Suppressor macrophage treated with lipopolysaccharide for 4 hours (primary cell): ENCODE measurements around the gene C8A.

Experiments used
- DNase-seq: peaks from one replicate; pipeline ENCODE4 v3.0.0-alpha.2; 2020

Gene C8A

DNA sequence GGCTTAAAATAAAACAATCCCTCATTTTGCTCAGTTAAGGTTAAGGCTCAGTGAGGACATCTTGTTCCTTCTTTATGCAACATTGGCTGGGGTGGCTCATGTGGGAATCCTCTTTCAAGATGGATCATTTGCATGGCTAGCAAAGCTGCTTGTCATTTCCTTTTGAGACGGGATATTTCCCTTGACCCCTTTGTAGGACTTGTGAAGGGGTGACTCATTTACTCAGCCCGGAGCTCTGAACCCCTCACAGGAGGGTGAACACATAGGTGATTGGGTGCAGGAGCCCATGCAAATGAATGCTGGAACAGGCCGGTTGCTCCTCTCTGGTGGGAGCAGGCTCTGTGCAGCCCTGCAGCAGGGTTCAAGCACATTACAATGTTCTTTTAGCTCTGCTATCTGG, 15.8 kb upstream of the C8A start:
- DNase-seq: no peak

DNA sequence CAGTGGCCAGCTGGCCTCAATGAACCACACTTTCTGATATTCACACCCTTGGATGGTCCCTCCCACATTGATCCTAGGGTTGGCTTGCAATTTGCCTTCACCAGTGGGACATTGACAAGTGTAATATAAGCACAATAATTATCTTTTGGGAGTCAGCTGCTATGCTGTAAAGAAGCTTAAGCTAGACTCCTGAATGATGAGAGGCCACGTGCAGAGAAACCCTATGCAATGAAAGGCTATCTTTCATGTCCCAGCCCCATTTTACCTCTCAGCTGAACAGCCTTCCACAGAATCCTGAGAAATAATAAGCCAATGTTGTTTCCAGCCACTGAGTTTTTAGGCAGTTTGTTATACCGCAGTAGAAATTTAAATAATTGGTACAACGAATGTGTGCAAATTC, 11.1 kb upstream of the C8A start:
- no peak for DNase-seq

DNA sequence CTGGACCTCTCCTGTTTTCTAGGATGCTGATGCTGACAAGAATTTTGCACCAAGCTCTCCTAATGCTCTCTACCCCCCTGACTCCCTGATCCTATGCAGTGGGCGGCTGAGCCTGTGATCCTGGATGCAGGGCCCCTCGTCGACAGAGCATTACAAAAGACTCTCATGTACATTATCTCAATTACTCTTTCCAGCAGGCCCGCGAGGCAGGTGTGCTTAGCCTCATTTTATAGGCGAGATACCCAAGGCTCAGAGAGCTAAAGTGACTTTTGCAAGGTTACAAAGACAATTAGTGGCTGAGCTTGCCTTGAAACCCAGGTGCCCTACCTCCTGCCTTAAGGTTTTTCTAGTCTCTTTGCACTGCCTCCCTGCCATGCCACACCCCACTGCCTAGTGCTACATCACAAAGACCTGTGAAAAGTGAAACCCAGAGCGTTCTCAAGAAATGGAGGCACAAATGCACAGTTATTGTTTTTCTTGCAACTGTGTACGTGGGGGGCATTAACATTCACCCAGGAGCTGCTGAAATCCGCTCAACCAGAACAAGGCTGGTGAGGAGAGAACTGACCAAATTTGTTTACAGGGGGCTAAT, 10.0 kb upstream of the C8A start:
- DNase-seq: no peak

DNA sequence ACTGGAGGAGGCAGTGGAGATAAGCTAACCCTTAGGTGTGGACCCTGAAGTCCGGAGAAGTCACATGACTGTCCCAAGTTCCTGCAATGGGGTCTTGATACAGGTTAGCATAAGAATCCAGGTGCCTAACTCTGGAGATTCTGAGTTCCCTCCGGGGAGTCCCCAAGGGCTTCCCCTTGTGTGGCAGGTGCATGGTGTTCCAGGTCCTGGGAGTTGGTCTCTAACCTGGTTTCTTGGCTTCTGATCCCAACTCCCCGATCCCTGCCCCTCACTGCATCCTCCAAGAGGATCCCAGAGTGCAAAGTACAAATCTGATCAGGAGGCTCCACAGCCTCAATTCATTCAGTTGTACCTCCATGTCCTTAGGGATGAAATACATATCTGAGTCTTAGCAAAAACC, 9.3 kb upstream of the C8A start:
- DNase-seq: no peak

DNA sequence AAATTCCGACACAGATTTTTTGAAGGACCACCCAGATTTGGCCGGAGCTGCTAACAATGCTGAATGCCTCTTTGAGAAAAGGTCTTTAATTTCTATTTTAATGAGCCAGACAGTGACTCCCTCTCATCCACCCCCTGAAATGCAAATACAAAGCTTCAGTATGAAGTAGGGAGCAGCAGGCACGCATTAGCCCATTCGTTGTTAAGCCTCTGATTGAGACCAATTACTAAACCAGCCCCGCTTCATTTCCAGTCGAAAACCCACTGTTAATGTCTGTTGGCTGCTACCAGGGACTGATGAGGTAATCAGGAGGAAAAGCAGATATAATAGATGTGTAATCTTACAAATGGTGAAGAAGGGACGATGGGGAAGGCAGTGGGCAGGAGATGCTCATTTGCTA, 4.8 kb upstream of the C8A start:
- no peak for DNase-seq

DNA sequence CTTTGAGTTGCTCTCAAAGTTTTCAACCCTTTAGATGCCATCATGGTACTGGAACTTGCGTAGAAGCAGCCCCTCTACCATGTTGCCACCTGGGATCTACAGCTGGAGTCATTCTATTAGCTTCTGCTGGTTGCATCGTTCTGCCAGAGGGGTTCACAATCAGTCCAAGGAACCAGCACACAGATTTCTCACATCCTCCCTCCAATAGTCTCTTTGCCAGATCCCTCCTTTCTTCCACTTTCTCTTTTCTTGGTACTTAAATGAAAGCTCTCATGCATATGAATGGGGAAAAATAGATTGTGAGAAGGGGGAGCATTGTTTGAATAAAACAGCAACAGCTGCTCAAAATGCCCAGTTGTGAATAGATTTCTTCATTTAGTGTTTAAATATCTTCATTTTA, 4.2 kb upstream of the C8A start:
- DNase-seq: no peak

DNA sequence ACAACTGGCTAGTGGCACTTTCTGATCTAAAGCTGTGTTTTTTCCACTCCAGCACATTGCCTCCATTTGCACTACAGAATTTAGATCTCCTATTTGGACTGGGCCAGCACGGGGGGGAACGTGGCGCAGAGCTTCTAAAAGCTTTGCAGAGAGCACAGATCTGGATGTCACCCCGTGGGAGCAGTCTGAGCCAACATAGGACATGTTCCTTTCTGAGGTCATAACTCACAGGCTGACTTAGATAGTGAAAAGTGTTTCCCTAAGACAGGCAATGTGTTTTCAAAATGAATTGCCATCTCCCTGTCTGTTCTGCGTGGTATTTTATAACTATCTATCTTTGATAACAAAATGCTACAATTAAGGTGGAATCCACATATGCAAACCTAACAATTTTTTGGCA, 3.7 kb upstream of the C8A start:
- no peak for DNase-seq

DNA sequence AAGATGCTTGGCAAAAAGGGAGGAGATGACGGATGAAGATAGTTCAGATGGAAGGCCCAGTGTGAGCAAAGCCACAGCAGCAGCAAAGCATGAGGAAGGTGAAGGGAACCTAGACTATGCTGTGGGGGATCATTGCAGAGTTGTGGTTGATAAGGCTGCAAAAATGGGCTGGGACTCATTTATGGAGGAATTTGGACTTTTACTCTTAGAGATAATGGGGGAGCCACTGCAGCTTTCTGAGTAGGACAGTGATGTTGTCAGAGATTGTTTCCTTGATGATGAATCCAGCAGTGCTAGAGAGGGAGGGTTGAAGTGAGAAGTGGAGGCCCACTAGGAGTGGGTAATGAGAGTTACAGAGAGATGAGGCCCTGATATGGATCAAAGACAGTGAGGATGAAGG, 2.1 kb upstream of the C8A start:
- no peak for DNase-seq

DNA sequence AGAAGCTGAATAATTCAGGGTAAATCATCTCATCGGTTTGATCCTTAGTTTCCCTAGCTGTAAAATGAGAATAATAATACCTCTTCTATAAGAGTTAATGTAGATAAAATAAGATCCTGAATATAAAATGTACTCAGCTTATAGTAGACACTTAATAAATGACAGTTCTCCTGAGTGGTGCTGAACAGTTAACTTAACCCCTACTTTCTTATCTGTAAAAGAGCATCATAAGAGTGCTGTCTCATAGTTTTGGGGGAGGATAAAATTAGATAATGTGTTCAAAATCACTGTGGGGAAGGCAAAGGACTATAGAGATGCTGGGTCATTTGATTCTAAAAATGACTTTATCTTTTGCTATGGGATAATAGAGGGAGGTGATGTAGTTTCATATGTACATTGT, 593 bp downstream of the C8A start:
- no peak for DNase-seq

DNA sequence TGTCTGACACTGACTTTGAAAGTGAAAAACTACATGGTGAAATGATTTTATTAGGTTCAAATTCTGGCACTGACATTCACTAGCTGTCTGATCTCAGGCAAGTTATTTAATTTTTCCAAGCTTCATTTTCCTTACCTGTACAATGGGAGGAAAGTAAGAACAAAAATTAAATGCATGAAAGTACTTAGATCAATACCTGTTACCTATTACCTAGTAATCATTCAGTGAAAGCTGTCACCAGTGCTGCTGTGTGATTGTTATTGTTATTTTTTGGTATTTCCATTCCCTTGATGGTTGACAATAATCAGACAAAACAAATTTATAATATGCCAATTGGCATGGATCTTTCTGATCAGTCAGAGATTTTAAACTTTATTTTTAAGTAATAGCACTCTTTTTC, 1.6 kb downstream of the C8A start:
- no peak for DNase-seq

DNA sequence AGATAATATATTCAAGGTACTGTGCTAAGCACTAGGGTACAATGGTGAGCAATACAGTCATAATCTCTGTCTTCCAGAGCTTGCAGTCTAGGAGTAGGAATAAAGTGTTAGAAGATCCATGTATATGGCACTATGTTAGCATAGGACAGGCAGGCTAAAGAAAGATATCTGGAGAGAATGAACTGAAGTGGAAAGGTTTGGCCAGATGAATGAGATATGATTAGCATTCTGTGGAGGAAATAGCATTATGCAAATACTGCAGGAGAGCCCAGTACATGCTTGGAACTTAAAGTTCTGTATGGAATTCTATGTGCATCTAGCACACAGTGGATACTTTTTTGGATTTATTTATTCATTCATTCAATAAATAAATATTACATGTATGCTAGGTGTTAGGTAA, 4.7 kb downstream of the C8A start:
- DNase-seq: no peak

DNA sequence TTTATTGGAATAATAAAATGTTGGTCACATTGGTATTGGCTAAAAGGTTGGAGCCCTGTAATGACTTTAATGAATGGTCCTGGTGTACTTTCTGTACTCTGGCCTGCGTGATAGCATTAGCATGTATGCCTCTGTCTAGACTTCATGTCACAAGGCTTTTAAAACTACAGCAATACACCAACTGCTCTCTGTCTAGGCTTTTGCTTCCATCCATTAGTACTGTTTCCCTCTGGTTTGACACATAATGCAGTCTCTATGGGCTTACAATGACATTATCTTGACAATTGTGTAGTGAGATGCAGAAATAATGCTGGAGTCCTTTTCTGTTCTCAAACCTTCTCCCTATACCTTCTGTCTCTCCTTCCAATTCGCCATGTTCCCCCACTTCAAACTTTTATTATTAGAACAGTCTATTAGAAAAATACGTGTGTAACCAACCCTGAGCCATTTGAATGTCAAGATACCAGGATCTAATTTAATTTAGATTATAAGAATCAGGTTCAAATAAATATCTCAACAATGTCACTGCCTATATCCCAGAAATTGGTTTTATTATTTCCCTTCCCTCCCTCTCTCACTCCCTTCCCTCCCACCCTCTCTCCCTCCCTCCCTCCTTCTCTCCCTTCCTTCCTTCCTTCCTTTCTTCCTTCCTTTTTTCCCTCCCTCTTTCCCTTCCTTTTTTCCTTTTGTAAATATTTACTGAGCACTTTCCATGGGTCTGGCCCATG, 8.8 kb downstream of the C8A start:
- DNase-seq: no peak

DNA sequence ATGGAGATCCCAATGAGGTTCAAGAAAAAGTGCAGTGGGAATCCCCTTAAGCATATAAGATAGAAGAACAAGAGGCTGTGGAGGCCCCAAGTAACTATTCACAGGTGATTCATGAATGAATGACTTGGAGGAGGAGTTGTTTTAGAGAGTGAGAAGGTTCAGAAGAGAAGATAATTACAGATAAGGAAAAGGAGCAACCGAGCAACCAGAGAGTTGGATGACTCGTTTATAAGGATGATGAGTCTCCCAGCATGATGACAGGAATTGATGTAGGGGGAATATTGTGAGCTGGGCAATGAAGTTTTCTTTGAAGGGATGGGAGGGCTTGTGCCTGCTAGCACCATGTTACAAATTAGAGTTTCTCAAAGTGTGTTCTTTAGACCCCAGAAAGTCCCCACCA, 9.8 kb downstream of the C8A start:
- DNase-seq: no peak

DNA sequence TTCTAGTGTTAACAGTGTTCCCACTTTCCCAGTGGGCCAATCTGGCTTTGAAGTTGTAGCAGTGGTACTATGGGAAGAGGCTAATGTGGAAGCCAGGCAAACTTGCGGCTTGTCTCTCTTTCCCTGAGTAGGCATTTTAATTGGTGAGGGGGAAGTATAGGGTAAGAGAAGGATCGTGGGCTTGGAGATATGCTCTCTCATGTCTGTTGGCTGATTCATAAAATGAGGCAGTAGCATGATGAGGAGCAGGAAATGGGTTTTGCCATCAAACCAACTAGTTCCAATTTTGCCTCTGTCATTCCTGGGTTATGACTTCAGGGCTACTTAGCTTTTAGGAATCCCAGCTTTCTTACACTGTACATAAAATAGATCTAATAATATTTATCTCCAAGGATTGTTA, 12.1 kb downstream of the C8A start:
- no peak for DNase-seq

DNA sequence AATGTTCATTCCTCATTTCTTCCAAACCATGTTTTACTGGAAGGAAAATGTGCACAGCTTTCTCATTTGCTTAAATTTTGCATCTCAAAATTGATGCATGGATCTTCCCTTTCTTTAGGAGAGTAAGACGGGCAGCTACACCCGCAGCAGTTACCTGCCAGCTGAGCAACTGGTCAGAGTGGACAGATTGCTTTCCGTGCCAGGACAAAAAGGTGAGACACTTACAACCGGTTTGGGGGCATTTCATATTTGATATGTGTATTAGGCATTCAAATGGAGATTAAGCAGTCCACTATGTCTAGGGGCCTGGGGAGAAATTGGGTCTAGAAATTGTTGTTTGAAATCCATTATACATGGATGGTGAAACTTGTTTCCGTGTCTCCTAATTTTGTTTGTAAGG, 12.9 kb downstream of the C8A start:
- DNase-seq: no peak

DNA sequence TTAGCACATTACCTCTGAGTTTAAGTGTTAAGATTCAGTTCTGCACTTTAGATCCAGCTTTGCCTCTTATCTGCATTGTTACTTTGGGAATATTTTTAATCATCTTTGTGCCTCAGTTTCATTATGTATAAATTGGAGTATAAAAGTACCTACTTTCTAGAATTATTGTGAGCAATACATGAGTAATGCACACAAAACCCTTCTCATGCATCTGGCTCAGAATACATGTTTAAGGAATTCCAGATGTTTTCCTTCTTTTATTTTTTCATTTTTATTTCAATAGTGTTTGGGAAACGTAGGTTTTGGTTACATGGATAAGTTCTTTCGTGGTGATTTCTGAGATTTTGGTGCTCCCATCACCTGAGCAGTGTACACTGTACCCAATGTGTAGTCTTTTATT, 14.2 kb downstream of the C8A start:
- no peak for DNase-seq

DNA sequence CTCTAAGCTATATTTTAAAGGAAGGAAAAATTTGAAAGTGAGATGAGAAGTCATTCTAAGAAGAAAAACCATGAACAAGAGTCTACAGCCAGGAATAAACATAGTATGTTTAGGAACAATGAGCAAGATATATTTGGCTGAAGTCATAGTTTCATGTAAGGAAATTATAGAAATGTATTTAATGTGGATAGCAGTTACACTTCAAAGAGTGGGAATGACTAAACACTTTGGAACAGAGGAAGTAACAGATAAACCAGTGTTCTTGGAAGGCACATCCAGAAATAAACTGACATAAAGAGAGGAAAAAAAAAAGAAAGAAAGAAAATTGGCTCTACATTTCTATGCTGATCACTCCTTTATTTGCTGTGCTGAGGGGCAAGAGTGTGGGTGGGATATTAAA, 18.0 kb downstream of the C8A start:
- no peak for DNase-seq

DNA sequence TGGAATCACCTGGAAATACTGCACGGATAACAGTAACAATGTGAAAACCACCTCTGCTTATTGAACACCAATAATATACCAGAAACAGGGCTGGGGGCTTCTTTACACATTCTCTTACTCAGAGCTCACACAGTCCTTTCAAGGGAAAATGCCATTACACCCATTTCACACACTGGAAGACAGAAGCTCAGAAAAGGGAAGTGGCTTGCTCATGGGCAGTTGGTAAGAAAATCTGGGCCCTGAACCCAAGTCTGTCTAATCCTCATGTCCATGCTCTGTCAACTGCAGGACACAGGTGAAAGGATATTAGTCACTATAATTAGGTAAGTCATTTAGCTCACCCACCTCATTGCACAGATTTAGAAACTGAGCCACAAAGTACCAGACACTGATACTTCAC, 18.6 kb downstream of the C8A start:
- no peak for DNase-seq

DNA sequence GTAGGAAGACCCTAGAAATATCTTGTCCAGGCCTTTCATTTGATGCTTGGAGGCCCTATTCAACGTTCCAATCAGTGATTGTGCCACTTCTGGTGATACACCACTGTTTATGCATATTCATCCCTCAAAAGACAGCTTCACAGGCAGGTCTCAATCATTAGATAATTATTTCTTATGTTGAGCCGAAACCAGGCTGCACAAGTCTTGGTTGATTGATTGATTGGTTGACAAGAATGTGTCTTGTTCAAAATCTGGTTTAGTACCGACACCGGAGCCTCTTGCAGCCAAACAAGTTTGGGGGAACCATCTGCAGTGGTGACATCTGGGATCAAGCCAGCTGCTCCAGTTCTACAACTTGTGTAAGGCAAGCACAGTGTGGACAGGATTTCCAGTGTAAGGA, 20.1 kb downstream of the C8A start:
- no peak for DNase-seq

DNA sequence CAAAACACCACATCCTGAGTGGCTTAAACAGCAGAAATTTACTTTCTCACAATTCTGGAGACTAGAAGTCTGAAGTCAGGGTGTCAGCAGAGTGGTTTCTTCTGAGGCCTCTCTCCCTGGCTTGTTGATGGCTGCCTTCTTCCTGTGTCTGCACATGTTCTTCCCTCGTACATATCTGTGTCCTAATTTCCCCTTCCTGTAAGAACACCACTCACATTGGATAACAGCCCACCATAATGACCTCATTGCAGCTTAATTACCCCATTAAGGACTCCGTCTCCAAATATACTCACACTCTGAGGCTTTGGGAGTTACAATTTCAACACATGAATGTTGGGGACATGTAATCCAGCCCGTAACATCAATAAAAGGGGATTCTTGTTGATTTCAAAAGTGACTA, 23.4 kb downstream of the C8A start:
- DNase-seq: no peak

DNA sequence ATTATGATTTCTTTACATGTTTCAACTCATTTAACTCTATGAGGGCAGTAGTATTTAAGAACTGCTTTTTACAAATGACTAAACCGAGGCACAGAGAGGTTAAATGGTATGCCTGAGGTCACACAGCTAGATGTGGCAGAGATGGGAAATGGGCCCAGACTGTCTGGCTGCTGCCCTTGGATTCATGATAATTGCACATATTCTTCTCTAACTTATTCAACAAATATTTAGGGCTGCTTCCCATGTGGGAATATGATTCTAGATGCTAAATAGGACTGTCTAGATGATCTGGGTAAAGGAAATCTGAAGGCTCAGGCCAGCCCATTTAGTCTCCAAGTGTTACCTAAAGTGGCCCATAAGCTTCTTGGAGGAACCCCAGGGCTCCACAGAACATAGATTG, 26.2 kb downstream of the C8A start:
- DNase-seq: no peak

DNA sequence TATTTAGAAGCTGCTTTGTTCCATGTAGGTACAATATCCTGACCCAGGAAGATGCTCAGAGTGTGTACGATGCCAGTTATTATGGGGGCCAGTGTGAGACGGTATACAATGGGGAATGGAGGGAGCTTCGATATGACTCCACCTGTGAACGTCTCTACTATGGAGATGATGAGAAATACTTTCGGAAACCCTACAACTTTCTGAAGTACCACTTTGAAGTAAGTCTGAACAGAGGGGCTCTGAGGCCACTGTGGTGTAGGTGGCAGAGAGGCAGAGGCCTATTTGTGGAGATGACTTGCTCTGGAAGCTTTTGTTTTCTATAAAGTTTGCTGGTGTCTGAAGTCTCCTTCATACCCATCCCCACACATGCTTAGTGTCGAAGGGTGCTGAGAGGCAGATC, 26.8 kb downstream of the C8A start:
- DNase-seq: no peak

DNA sequence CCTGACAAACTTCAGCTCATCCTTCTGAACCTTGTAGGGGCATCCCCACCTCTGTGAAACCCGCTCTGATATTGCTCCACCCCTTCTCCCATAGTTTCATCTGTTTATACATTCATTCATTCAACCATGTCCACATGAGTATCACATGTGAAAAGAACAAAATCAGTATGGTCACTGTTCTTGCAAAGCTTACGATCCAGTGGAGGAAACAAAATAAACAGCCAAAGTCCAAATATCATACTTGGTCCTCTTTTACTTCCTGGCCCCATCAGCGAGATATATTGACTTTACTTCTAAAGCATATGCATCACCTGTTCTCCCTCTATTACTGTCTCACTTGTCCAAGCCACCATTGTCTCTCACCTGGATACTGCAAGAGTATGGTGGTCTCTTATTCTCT, 35.6 kb downstream of the C8A start:
- DNase-seq: no peak

DNA sequence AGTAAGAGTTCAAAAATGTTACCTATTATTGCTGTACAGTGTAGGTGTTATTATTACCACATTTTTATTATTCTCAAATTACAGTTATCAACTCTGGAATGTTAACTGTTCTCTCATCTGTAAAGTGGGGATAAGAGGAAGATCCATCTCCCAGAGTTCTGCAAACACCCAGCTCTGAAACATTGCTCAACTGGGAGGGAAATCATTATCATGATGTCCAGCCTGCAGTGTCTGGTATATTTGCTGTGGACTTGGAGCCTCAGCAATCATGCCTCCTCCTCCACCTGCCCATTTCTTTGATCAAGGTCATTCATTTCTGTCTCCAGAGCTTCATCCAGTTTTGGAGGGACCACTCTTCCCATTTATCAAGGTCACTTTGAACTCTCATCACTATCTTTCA, 39.4 kb downstream of the C8A start:
- no peak for DNase-seq
